ENCODE measurements around the gene G3BP1. TPM values are rescaled to one million over a fixed set of nuclear protein-coding genes. Genes with fewer than 3 reads are reported as not detected.
"Not testable (repeated sequence)": the region's sequence is repeated elsewhere in the genome, so short reads cannot be mapped to it uniquely, and the experiment has no call there.

The G3BP1 gene
- total RNA-seq, 1 experiment from 2014 or later, result 290 TPM

DNA sequence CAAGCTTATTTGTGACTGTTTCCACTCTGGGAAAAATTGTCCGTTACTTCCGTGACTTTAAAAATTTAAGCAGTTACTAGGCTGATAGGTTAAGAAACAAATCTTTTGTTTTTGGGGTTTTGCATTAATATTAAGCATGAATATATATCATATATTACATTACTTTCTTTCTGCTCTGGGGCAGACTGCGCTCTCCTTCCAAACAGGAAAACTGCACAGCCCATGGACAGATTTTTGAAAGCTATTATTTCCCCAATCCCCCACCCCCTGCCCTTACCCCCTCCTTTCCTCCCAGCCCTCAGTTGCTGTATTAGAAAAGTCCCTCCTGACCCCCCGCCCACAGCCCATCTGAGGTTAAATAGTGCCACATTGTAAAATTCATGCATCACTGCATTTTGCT lies 50.4 kb downstream of the G3BP1 start:
- intact Hi-C loops (cut with micrococcal nuclease; ENCODE audit: unreplicated experiment) (loop anchor here (10.0 kb wide), 1 partner anchor 683 kb away; no protein-coding TSS in a partner anchor), in situ Hi-C loops (cut with HindIII; ENCODE audit: low pct_unique_long_range_greater_than_20kb, low sequenced_read_pairs) (no loop called here)
- ATAC-seq, result no peak
- no peaks in the 10 kb centered on the region for H3K9me3 ChIP-seq (ENCODE audit: control insufficient read depth, insufficient read depth, low read depth, low read length)
- peaks cover 18% of the 10 kb centered on the region for H3K36me3 ChIP-seq (ENCODE audit: control insufficient read depth, insufficient read depth, low read length)
- BruUV-seq (replicated peaks), result no TSS peak
- ChIA-PET POLR2A (no interaction called here), CTCF (no interaction called here)
- TF ChIP-seq, protein P1, sequence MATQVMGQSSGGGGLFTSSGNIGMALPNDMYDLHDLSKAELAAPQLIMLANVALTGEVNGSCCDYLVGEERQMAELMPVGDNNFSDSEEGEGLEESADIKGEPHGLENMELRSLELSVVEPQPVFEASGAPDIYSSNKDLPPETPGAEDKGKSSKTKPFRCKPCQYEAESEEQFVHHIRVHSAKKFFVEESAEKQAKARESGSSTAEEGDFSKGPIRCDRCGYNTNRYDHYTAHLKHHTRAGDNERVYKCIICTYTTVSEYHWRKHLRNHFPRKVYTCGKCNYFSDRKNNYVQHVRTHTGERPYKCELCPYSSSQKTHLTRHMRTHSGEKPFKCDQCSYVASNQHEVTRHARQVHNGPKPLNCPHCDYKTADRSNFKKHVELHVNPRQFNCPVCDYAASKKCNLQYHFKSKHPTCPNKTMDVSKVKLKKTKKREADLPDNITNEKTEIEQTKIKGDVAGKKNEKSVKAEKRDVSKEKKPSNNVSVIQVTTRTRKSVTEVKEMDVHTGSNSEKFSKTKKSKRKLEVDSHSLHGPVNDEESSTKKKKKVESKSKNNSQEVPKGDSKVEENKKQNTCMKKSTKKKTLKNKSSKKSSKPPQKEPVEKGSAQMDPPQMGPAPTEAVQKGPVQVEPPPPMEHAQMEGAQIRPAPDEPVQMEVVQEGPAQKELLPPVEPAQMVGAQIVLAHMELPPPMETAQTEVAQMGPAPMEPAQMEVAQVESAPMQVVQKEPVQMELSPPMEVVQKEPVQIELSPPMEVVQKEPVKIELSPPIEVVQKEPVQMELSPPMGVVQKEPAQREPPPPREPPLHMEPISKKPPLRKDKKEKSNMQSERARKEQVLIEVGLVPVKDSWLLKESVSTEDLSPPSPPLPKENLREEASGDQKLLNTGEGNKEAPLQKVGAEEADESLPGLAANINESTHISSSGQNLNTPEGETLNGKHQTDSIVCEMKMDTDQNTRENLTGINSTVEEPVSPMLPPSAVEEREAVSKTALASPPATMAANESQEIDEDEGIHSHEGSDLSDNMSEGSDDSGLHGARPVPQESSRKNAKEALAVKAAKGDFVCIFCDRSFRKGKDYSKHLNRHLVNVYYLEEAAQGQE (IDR thresholded peaks at IDR 0.05; ENCODE audit: insufficient read depth in 1 of 2, low read depth in 2 of 2, low read length in 1 of 2), result no peak
- TF ChIP-seq TCF7L2 (IDR thresholded peaks at IDR 0.05; ENCODE audit: low read depth, low read length) (no peak), POLR2AphosphoS5 (IDR thresholded peaks at IDR 0.05; ENCODE audit: low read depth, low read length) (no peak), SIN3A (IDR thresholded peaks at IDR 0.05; ENCODE audit: borderline replicate concordance, insufficient read depth, low read depth, low read length) (no peak)
- DNase-seq (ENCODE audit: low read depth, low spot score), result no peak
- H3K4me1 ChIP-seq (ENCODE audit: control insufficient read depth, insufficient read depth, low read length), result no peaks in the 10 kb centered on the region
- no peak overlapping the region for H3K27ac ChIP-seq (ENCODE audit: low read length)
- H3K27me3 ChIP-seq (ENCODE audit: control insufficient read depth, insufficient read depth, low read length), result no peaks in the 10 kb centered on the region
- H3K4me3 ChIP-seq (ENCODE audit: low read depth in 2 of 2, low read length in 2 of 2), result no peak overlapping the region

DNA sequence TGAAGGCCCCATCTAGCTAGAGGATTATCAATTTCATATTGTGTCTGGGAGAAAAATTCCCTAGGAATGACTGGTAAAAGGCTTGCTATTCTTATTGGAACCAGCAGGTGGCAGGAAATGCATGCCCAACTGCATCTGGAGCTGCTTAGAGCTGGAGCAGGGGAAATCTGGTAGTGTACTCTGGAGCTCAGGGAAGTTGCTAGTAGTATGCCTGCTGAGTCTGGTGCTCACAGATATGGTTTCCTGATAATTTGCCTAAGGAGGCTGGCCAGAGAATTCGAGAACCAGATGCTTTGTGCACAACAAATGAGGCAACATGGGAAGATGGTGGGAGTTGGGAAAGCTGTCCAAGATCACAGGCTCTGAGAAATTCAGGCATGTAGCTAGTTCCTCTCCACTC lies 53.7 kb downstream of the G3BP1 start:
- no TSS peak for BruUV-seq (replicated peaks)
- CTCF ChIA-PET, result interaction anchor here (1.4 kb wide), 1 partner anchor 317 kb away, joined by 8 read pairs; no protein-coding TSS in a partner anchor
- Histone ChIP-seq H3K36me3 (ENCODE audit: control insufficient read depth, insufficient read depth, low read length) (peaks cover 10% of the 10 kb centered on the region; the same call in 1 of the 2 replicates), H3K27me3 (ENCODE audit: control insufficient read depth, insufficient read depth, low read length) (no peaks in the 10 kb centered on the region), H3K4me3 (ENCODE audit: low read depth in 2 of 2, low read length in 2 of 2) (no peak overlapping the region), H3K27ac (ENCODE audit: low read length) (no peak overlapping the region), H3K4me1 (ENCODE audit: control insufficient read depth, insufficient read depth, low read length) (no peaks in the 10 kb centered on the region; the same call in 1 of the 2 replicates), H3K9me3 (ENCODE audit: control insufficient read depth, insufficient read depth, low read depth, low read length) (peaks cover 7% of the 10 kb centered on the region; the same call in 1 of the 2 replicates)
- TF ChIP-seq, protein P2, sequence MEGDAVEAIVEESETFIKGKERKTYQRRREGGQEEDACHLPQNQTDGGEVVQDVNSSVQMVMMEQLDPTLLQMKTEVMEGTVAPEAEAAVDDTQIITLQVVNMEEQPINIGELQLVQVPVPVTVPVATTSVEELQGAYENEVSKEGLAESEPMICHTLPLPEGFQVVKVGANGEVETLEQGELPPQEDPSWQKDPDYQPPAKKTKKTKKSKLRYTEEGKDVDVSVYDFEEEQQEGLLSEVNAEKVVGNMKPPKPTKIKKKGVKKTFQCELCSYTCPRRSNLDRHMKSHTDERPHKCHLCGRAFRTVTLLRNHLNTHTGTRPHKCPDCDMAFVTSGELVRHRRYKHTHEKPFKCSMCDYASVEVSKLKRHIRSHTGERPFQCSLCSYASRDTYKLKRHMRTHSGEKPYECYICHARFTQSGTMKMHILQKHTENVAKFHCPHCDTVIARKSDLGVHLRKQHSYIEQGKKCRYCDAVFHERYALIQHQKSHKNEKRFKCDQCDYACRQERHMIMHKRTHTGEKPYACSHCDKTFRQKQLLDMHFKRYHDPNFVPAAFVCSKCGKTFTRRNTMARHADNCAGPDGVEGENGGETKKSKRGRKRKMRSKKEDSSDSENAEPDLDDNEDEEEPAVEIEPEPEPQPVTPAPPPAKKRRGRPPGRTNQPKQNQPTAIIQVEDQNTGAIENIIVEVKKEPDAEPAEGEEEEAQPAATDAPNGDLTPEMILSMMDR (IDR thresholded peaks at IDR 0.05), result peak; percentile 86
- TF ChIP-seq POLR2AphosphoS5 (IDR thresholded peaks at IDR 0.05; ENCODE audit: low read depth, low read length), result no peak
- ATAC-seq (peak; percentile 76), DNase-seq (ENCODE audit: low read depth, low spot score) (peak; percentile 38)
- in situ Hi-C loops (cut with HindIII; ENCODE audit: low pct_unique_long_range_greater_than_20kb, low sequenced_read_pairs), result no loop called here
- POLR2A ChIA-PET, result no interaction called here
- intact Hi-C loops (cut with micrococcal nuclease; ENCODE audit: unreplicated experiment), result loop anchor here (1.0 to 10.0 kb wide), 3 partner anchors 318 to 679 kb away; no protein-coding TSS in a partner anchor

DNA sequence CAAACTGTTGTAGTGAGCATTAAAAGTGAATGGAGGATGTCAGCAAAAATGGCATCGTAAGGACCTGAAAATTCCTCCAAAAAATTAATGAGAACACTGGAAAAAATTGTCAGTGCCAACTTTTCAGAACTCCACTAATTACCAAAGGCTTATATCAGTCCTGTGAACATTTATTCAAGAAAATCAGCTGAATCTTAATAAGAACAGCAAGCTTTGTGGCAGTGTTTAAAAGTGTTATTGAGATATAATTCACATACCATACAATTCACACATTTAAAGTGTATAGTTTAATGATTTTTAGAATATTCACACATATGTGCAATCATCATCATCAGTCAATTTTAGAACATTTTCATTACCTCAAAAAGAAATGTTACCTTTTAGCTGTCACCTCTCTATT lies 57.6 kb downstream of the G3BP1 start:
- Histone ChIP-seq H3K4me1 (ENCODE audit: control insufficient read depth, insufficient read depth, low read length) (no peaks in the 10 kb centered on the region; the same call in 1 of the 2 replicates), H3K27me3 (ENCODE audit: control insufficient read depth, insufficient read depth, low read length) (no peaks in the 10 kb centered on the region), H3K9me3 (ENCODE audit: control insufficient read depth, insufficient read depth, low read depth, low read length) (peaks cover 14% of the 10 kb centered on the region; the same call in 1 of the 2 replicates), H3K27ac (ENCODE audit: low read length) (no peak overlapping the region), H3K4me3 (ENCODE audit: low read depth in 2 of 2, low read length in 2 of 2) (no peak overlapping the region), H3K36me3 (ENCODE audit: control insufficient read depth, insufficient read depth, low read length) (peaks cover 8% of the 10 kb centered on the region; the same call in 1 of the 2 replicates)
- DNase-seq (ENCODE audit: low read depth, low spot score) (no peak), ATAC-seq (no peak)
- CTCF ChIA-PET, result no interaction called here
- TF ChIP-seq SIN3A (IDR thresholded peaks at IDR 0.05; ENCODE audit: borderline replicate concordance, insufficient read depth, low read depth, low read length), result no peak
- in situ Hi-C loops (cut with HindIII; ENCODE audit: low pct_unique_long_range_greater_than_20kb, low sequenced_read_pairs), result no loop called here
- intact Hi-C loops (cut with micrococcal nuclease; ENCODE audit: unreplicated experiment), result loop anchor here (10.0 kb wide), 1 partner anchor 675 kb away; no protein-coding TSS in a partner anchor
- POLR2A ChIA-PET, result interaction anchor here (0.6 kb wide), 1 partner anchor 34 kb away, joined by 3 read pairs; no protein-coding TSS in a partner anchor
- no TSS peak for BruUV-seq (replicated peaks)

DNA sequence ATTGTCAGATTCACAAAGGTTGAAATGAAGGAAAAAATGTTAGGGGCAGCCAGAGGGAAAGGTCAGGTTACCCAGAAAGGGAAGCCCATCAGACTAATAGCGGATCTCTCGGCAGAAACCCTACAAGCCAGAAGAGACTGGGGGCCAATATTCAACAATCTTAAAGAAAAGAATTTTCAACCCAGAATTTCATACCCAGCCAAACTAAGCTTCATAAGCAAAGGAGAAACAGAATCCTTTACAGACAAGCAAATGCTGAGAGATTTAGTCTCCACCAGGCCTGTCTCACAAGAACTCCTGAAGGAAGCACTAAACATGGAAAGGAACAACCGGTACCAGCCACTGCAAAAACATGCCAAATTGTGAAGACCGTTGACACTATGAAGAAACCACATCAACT lies 61.1 kb downstream of the G3BP1 start:
- in situ Hi-C loops (cut with HindIII; ENCODE audit: low pct_unique_long_range_greater_than_20kb, low sequenced_read_pairs); CTCF ChIA-PET; H3K4me3 ChIP-seq (ENCODE audit: low read depth in 2 of 2, low read length in 2 of 2); intact Hi-C loops (cut with micrococcal nuclease; ENCODE audit: unreplicated experiment); H3K36me3 ChIP-seq (ENCODE audit: control insufficient read depth, insufficient read depth, low read length); DNase-seq (ENCODE audit: low read depth, low spot score); H3K4me1 ChIP-seq (ENCODE audit: control insufficient read depth, insufficient read depth, low read length); H3K27me3 ChIP-seq (ENCODE audit: control insufficient read depth, insufficient read depth, low read length); H3K27ac ChIP-seq (ENCODE audit: low read length); POLR2A ChIA-PET; ATAC-seq: not testable (repeated sequence)
- peaks cover 14% of the 10 kb centered on the region; the same call in 1 of the 2 replicates for H3K9me3 ChIP-seq (ENCODE audit: control insufficient read depth, insufficient read depth, low read depth, low read length)
- TSS peak; percentile 9 for BruUV-seq (replicated peaks)

All from Panc1 (cell line).